Vagina (tissue), 2 donors: ENCODE results near the gene AGO3. TPM values are rescaled to one million over a fixed set of nuclear protein-coding genes. Genes with fewer than 3 reads are reported as not detected.
A peak's percentile ranks its signal among the peaks of the same experiment; 100 is the strongest.

Experiments
- DNase-seq, 2 donors: peaks; one replicate each; pipeline ENCODE4 v3.0.0-alpha.2; 2017; ENCODE audit errors: extremely low spot score in 2 of 2
- H3K27ac ChIP-seq: fragments of 200-600 bp; sonication (generic); one replicate; pipeline ENCODE4 v1.5.1; 2019
- H3K27me3 ChIP-seq: fragments of 200-600 bp; sonication (generic); one replicate; pipeline ENCODE4 v1.5.1; 2019
- H3K36me3 ChIP-seq, 2 donors: fragments of 200-600 bp; sonication (generic); one replicate each; pipeline ENCODE4 v1.5.1; 2017 to 2019
- H3K4me1 ChIP-seq: fragments of 200-600 bp; sonication (generic); one replicate; pipeline ENCODE4 v1.5.1; 2019
- H3K4me3 ChIP-seq, 2 donors: fragments of 200-600 bp; sonication (generic); 1 replicate in 1 of 2; 2 replicates in 1 of 2; pipeline ENCODE4 v1.5.1; 2016 to 2019
- H3K9me3 ChIP-seq: fragments of 200-600 bp; sonication (generic); one replicate; pipeline ENCODE4 v1.5.1; 2019
- POLR2A ChIP-seq, 2 donors: fragments of 450-650 bp; IDR thresholded peaks; one replicate each; pipeline ENCODE4 v1.6.1; 2017; ENCODE audit warnings: antibody characterized with exemption in 2 of 2, mild to moderate bottlenecking in 2 of 2, moderate library complexity in 2 of 2
- POLR2AphosphoS5 ChIP-seq, 2 donors: sonication (generic); formaldehyde crosslinking; IDR thresholded peaks; one replicate each; pipeline ENCODE4 v1.9.0; 2017; ENCODE audit warnings: antibody characterized with exemption in 2 of 2, mild to moderate bottlenecking in 2 of 2, low read depth in 1 of 2; ENCODE audit not compliant: insufficient read depth in 1 of 2
- intact Hi-C: fragments of 100-400 bp; cut with DNase I; formaldehyde crosslinking; loops from one replicate; pipeline ENCODE4 v1.15.1; 2023
- total RNA-seq: library from RNA; depleted of rRNA; stranded (reverse); fragments of >200 nt; gene quantifications from one replicate; pipeline ENCODE4 v1.2.3, GENCODE V29; 2016
- TF ChIP-seq, protein P1 (sequence below), 3 experiments: fragments of 450-650 bp in 2 of 3; fragments of 200-600 bp in 1 of 3; sonication (generic) in 1 of 3; IDR thresholded peaks; one replicate each; pipeline ENCODE4 v1.5.1; 2017 to 2019; ENCODE audit warnings: antibody characterized with exemption in 3 of 3, mild to moderate bottlenecking in 2 of 3, moderate library complexity in 2 of 3

Gene AGO3
- total RNA-seq, 1 donor from 2014 or later = 17.2 TPM

DNA sequence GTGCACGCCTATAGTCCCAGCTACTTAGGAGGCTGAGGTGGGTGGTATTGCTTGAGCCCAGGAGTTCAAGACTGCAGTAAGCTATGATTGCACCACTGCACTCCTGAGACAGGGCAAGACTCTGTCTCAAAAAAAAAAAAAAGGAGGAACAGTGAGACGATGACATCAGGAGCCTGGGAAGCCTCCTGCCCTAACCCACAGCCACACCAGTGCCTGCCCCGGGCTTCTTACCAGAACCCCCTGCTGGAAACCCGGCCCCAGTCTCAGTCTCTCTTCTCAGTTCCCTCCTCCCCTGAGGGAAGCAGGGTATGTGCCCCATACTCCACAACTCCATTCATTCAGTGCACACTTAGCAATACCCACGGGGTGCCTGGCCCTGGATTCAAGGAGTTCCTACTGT lies 185.0 kb downstream of the AGO3 start:
- Histone ChIP-seq H3K36me3 (no peaks in the 10 kb centered on the region), H3K27ac (peak overlapping the region; percentile 68), H3K9me3 (no peaks in the 10 kb centered on the region), H3K4me1 (peaks cover 17% of the 10 kb centered on the region), H3K4me3 (no peak overlapping the region), H3K27me3 (no peaks in the 10 kb centered on the region)
- intact Hi-C loops = no loop called here
- no peak for DNase-seq
- TF ChIP-seq POLR2AphosphoS5 (IDR thresholded peaks at IDR 0.05; ENCODE audit: insufficient read depth in 1 of 2, low read depth in 1 of 2) (no peak), POLR2A (IDR thresholded peaks at IDR 0.05) (no peak)
- TF ChIP-seq, protein P1, sequence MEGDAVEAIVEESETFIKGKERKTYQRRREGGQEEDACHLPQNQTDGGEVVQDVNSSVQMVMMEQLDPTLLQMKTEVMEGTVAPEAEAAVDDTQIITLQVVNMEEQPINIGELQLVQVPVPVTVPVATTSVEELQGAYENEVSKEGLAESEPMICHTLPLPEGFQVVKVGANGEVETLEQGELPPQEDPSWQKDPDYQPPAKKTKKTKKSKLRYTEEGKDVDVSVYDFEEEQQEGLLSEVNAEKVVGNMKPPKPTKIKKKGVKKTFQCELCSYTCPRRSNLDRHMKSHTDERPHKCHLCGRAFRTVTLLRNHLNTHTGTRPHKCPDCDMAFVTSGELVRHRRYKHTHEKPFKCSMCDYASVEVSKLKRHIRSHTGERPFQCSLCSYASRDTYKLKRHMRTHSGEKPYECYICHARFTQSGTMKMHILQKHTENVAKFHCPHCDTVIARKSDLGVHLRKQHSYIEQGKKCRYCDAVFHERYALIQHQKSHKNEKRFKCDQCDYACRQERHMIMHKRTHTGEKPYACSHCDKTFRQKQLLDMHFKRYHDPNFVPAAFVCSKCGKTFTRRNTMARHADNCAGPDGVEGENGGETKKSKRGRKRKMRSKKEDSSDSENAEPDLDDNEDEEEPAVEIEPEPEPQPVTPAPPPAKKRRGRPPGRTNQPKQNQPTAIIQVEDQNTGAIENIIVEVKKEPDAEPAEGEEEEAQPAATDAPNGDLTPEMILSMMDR (IDR thresholded peaks at IDR 0.05) = no peak

DNA sequence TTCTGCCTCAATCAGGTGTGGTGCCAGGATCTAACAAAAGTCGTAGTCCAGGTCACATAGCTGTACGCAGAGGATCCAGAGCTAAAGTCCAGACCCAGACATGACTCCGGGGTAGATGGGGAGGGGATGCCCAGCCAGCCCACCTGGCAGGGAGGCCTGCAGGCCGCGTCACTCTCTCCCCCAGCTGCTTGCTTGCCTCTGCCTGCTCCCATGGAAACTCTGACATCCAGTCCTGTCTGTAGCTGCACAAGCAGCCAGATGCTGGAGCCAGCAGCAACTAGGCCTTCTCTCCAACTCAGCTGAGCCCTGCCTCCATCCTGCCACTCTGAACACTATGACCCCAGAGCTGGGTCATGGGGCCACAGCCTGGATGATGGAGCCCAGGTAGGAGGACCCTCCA lies 186.0 kb downstream of the AGO3 start:
- peak overlapping the region; percentile 68 for H3K27ac ChIP-seq
- H3K36me3 ChIP-seq = no peaks in the 10 kb centered on the region
- no peaks in the 10 kb centered on the region for H3K27me3 ChIP-seq
- no peaks in the 10 kb centered on the region for H3K9me3 ChIP-seq
- peaks cover 17% of the 10 kb centered on the region for H3K4me1 ChIP-seq
- H3K4me3 ChIP-seq = no peak overlapping the region
- no peak for DNase-seq
- intact Hi-C loops = no loop called here
- no peak for TF ChIP-seq POLR2AphosphoS5 (IDR thresholded peaks at IDR 0.05; ENCODE audit: insufficient read depth in 1 of 2, low read depth in 1 of 2)
- TF ChIP-seq, protein P1 (IDR thresholded peaks at IDR 0.05) = no peak
- TF ChIP-seq POLR2A (IDR thresholded peaks at IDR 0.05) = no peak

DNA sequence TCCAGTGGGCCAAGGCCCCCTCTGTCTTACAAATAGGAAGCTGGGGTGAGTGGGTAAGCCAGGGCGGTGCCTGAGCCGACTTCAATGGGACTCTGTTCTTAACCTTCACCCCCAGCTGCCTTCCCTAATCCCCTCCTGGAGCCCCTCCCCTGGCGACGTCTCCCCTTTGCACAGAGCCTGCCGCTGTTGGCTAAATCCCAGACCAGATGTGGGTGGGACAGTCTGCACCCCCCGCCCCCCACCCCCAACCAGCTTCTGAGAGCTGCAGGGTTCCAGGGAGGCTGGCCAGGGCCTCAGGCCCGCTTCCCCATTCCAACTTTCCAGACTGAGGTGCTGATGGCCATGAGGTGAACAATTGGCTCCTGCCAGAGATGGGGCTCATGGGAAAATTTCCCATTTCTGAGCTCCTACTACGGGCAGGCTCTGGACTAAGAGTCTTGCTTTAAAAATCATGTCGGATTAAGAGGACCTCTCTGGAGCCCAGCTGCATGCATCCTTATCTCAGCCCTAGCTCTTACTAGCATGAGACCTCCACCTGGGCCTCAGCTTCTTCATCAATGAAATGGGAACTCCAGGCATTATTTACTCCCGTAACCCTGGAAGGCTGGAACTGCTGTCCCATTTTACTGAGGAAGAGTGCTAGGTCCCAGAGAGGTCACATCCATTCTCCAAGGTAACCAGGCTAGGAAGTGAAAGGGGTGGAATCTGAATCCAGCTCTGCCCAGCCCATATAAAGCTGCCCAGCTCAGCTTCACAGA lies 187.7 kb downstream of the AGO3 start:
- Histone ChIP-seq H3K36me3 (no peaks in the 10 kb centered on the region), H3K9me3 (no peaks in the 10 kb centered on the region), H3K4me1 (peaks cover 24% of the 10 kb centered on the region), H3K27me3 (no peaks in the 10 kb centered on the region), H3K4me3 (no peak overlapping the region), H3K27ac (no peak overlapping the region)
- TF ChIP-seq POLR2AphosphoS5 (IDR thresholded peaks at IDR 0.05; ENCODE audit: insufficient read depth in 1 of 2, low read depth in 1 of 2) (no peak), POLR2A (IDR thresholded peaks at IDR 0.05) (no peak)
- TF ChIP-seq, protein P1 (IDR thresholded peaks at IDR 0.05) = no peak
- intact Hi-C loops = no loop called here
- DNase-seq = no peak

DNA sequence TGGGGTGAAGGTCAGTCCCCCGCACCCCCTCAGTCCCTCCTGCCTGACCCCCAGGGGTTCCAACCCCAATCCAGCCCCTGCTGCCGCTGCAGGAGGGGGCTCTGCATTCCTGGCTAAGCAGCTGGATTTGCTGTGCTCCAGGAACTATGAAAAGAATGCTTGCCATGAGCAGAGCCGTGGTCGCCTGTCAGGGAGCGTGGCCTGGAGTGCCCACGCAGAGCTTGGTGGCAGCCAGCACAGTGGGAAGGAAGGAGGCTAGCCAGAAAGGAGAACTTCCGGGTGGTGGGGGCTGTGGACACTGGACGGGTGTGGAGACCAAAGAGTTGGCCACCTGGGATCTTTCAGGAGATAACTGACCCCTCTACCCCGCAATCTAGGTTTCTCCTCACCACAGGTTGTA lies 188.6 kb downstream of the AGO3 start:
- Histone ChIP-seq H3K36me3 (no peaks in the 10 kb centered on the region), H3K9me3 (no peaks in the 10 kb centered on the region), H3K4me3 (no peak overlapping the region), H3K27ac (no peak overlapping the region), H3K27me3 (no peaks in the 10 kb centered on the region), H3K4me1 (peaks cover 32% of the 10 kb centered on the region)
- TF ChIP-seq POLR2AphosphoS5 (IDR thresholded peaks at IDR 0.05; ENCODE audit: insufficient read depth in 1 of 2, low read depth in 1 of 2) (no peak), POLR2A (IDR thresholded peaks at IDR 0.05) (no peak)
- TF ChIP-seq, protein P1 (IDR thresholded peaks at IDR 0.05) = no peak
- intact Hi-C loops = no loop called here
- DNase-seq = no peak

Other genes with a start within 250 kb of the AGO3 start
- gene C1orf216, start 212.2 kb upstream of the AGO3 start, total RNA-seq = 12.5 TPM
- 1.7 TPM for gene CLSPN, start 161.1 kb upstream of the AGO3 start, total RNA-seq
- gene AGO4, start 123.1 kb upstream of the AGO3 start, total RNA-seq = 18.4 TPM
- 31.7 TPM for gene AGO1, start 47.9 kb upstream of the AGO3 start, total RNA-seq
- not detected for gene TEKT2, start 153.0 kb downstream of the AGO3 start, total RNA-seq
- 32.2 TPM for gene ADPRS, start 157.8 kb downstream of the AGO3 start, total RNA-seq
- gene COL8A2, start 194.1 kb downstream of the AGO3 start, total RNA-seq = 6.4 TPM
- 52.1 TPM for gene TRAPPC3, start 218.4 kb downstream of the AGO3 start, total RNA-seq
- gene MAP7D1, start 225.1 kb downstream of the AGO3 start, total RNA-seq = 93.8 TPM